Measurements from ENCODE around the gene GRID2IP. TPM values are rescaled to one million over a fixed set of nuclear protein-coding genes. Genes with fewer than 3 reads are reported as not detected.

GRID2IP gene
- total RNA-seq, 1 experiment from 2014 or later, result 3.0 TPM

DNA sequence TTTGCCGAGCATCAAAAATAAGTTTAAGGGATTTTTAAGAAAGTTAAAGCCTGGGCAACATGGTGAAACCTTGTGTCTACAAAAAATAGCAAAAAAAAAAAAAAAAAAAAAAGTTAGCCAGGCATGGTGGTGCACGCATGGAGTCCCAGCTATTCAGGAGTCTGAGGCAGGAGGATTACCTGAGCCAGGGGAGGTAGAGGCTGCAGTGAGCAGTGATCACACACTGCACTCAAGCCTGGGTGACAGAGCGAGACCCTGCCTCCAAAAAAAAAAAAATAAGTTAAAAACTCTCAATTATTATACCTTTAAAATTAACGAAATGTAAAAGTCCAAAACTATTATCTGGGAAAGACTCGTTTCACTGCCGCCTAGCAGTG, 68.5 kb downstream of the GRID2IP start (continued):
- TF ChIP-seq, protein P1, sequence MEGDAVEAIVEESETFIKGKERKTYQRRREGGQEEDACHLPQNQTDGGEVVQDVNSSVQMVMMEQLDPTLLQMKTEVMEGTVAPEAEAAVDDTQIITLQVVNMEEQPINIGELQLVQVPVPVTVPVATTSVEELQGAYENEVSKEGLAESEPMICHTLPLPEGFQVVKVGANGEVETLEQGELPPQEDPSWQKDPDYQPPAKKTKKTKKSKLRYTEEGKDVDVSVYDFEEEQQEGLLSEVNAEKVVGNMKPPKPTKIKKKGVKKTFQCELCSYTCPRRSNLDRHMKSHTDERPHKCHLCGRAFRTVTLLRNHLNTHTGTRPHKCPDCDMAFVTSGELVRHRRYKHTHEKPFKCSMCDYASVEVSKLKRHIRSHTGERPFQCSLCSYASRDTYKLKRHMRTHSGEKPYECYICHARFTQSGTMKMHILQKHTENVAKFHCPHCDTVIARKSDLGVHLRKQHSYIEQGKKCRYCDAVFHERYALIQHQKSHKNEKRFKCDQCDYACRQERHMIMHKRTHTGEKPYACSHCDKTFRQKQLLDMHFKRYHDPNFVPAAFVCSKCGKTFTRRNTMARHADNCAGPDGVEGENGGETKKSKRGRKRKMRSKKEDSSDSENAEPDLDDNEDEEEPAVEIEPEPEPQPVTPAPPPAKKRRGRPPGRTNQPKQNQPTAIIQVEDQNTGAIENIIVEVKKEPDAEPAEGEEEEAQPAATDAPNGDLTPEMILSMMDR (IDR thresholded peaks at IDR 0.05), result no peak
- TF ChIP-seq ATF6 (CRISPR knock-in tag; IDR thresholded peaks at IDR 0.05) (no peak), E2F4 (CRISPR knock-in tag; IDR thresholded peaks at IDR 0.05; ENCODE audit: borderline replicate concordance, low read depth) (no peak)

DNA sequence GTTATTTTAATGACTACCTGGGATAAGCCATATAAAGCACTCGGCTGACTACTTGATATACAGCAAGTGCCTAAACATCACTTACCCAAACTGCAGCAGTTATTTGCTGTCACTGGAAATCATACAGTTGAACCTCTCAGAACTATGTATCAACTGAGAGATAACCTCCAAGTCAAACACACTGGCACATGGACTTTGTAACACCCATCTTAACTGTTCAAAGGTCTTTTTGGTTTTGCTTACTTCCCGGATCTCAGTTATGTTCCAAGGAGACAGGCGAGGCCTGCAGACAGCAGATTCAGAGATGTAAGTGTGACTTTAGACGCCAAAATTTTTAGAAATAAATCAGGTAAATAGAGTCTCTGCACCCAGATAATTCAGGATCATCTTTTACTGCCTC, 69.0 kb downstream of the GRID2IP start:
- peaks cover 7% of the 10 kb centered on the region for H3K27me3 Mint-ChIP-seq (ENCODE audit: low read depth)
- peaks cover 3% of the 10 kb centered on the region for H3K36me3 Mint-ChIP-seq
- H3K27ac Mint-ChIP-seq, result peak overlapping the region; percentile 19; the same call in 1 of the 2 replicates
- H3K4me1 Mint-ChIP-seq, result peaks cover 37% of the 10 kb centered on the region
- 0 out of 2 replicates have a peak, but pooled peaks cover 3% of the 10 kb centered on the region for H3K9me3 Mint-ChIP-seq
- no peak for TF ChIP-seq E2F4 (CRISPR knock-in tag; IDR thresholded peaks at IDR 0.05; ENCODE audit: borderline replicate concordance, low read depth)
- peak; percentile 12; the same call in 1 of the 2 replicates for TF ChIP-seq RORB (CRISPR knock-in tag; IDR thresholded peaks at IDR 0.05)
- POLR2A ChIA-PET, result no interaction called here
- DNase-seq (ENCODE audit: low spot score) (no peak), ATAC-seq (no peak)
- CTCF ChIA-PET, result interaction anchor here (0.6 kb wide), 1 partner anchor 110 kb away, joined by 3 read pairs; no protein-coding TSS in a partner anchor
- peak overlapping the region; percentile 87 for H3K4me3 Mint-ChIP-seq

GRCh38 chr7:6481445-6481844, 69.8 kb downstream of the GRID2IP start:
- CTCF ChIA-PET, result no interaction called here
- no peak for ATAC-seq
- peaks cover 41% of the 10 kb centered on the region for H3K4me1 Mint-ChIP-seq
- H3K27me3 Mint-ChIP-seq (ENCODE audit: low read depth), result peaks cover 3% of the 10 kb centered on the region; the same call in 1 of the 2 replicates
- POLR2A ChIA-PET, result no interaction called here
- H3K27ac Mint-ChIP-seq, result peak overlapping the region; percentile 27; the same call in 1 of the 2 replicates
- no peak for DNase-seq (ENCODE audit: low spot score)
- H3K36me3 Mint-ChIP-seq, result peaks cover 3% of the 10 kb centered on the region
- H3K9me3 Mint-ChIP-seq, result 0 out of 2 replicates have a peak, but pooled peaks cover 3% of the 10 kb centered on the region
- H3K4me3 Mint-ChIP-seq, result peak overlapping the region; percentile 41
- TF ChIP-seq ZNF317 (CRISPR knock-in tag; IDR thresholded peaks at IDR 0.05; ENCODE audit: borderline replicate concordance, low read depth) (no peak), ETV6 (CRISPR knock-in tag; IDR thresholded peaks at IDR 0.05) (no peak), ZNF219 (CRISPR knock-in tag; IDR thresholded peaks at IDR 0.05; ENCODE audit: borderline replicate concordance) (no peak), ZBTB21 (CRISPR knock-in tag; IDR thresholded peaks at IDR 0.05; ENCODE audit: borderline replicate concordance) (no peak)
- TF ChIP-seq, protein P2, sequence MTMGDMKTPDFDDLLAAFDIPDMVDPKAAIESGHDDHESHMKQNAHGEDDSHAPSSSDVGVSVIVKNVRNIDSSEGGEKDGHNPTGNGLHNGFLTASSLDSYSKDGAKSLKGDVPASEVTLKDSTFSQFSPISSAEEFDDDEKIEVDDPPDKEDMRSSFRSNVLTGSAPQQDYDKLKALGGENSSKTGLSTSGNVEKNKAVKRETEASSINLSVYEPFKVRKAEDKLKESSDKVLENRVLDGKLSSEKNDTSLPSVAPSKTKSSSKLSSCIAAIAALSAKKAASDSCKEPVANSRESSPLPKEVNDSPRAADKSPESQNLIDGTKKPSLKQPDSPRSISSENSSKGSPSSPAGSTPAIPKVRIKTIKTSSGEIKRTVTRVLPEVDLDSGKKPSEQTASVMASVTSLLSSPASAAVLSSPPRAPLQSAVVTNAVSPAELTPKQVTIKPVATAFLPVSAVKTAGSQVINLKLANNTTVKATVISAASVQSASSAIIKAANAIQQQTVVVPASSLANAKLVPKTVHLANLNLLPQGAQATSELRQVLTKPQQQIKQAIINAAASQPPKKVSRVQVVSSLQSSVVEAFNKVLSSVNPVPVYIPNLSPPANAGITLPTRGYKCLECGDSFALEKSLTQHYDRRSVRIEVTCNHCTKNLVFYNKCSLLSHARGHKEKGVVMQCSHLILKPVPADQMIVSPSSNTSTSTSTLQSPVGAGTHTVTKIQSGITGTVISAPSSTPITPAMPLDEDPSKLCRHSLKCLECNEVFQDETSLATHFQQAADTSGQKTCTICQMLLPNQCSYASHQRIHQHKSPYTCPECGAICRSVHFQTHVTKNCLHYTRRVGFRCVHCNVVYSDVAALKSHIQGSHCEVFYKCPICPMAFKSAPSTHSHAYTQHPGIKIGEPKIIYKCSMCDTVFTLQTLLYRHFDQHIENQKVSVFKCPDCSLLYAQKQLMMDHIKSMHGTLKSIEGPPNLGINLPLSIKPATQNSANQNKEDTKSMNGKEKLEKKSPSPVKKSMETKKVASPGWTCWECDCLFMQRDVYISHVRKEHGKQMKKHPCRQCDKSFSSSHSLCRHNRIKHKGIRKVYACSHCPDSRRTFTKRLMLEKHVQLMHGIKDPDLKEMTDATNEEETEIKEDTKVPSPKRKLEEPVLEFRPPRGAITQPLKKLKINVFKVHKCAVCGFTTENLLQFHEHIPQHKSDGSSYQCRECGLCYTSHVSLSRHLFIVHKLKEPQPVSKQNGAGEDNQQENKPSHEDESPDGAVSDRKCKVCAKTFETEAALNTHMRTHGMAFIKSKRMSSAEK (CRISPR knock-in tag; IDR thresholded peaks at IDR 0.05; ENCODE audit: borderline replicate concordance), result no peak

Measured in WTC11 (cell line).